Breast epithelium (tissue), 4 donors: ENCODE results near the gene ATP6AP2. TPM values are rescaled to one million over a fixed set of nuclear protein-coding genes. Genes with fewer than 3 reads are reported as not detected.

ENCODE experiments used
- DNase-seq, 2 donors: peaks; one replicate each; pipeline ENCODE4 v3.0.0-alpha.2; 2019; ENCODE audit warnings: low spot score in 2 of 2
- H3K27ac ChIP-seq, 2 donors: fragments of 200-600 bp; sonication (generic) in 1 of 2; one replicate each; pipeline ENCODE4 v1.5.1; 2016 to 2019; ENCODE audit warnings: mild to moderate bottlenecking in 1 of 2
- H3K27me3 ChIP-seq, 2 donors: fragments of 200-600 bp; sonication (generic) in 1 of 2; one replicate each; pipeline versions ENCODE4 v1.5.1 to v1.6.0; 2017 to 2019; ENCODE audit warnings: control low read depth in 1 of 2, mild to moderate bottlenecking in 1 of 2
- H3K36me3 ChIP-seq: fragments of 200-600 bp; one replicate; pipeline ENCODE4 v1.5.1; 2019
- H3K4me1 ChIP-seq, 2 donors: fragments of 200-600 bp; sonication (generic); one replicate each; pipeline ENCODE4 v1.5.1; 2016 to 2019; ENCODE audit warnings: control low read depth in 1 of 2
- H3K4me3 ChIP-seq, 3 donors: fragments of 200-600 bp; sonication (generic); 1 replicate in 2 of 3; 2 replicates in 1 of 3; pipeline ENCODE4 v1.5.1; 2016 to 2019; ENCODE audit warnings: mild to moderate bottlenecking in 3 of 3, moderate library complexity in 2 of 3
- H3K9me3 ChIP-seq, 2 donors: fragments of 200-600 bp; sonication (generic) in 1 of 2; one replicate each; pipeline ENCODE4 v1.5.1; 2016 to 2019; ENCODE audit warnings: control low read depth in 1 of 2
- CTCF ChIP-seq, 3 donors: fragments of 450-650 bp; IDR thresholded peaks; one replicate each; pipeline ENCODE4 v1.5.1; 2016 to 2017; ENCODE audit warnings: antibody characterized with exemption in 3 of 3, mild to moderate bottlenecking in 3 of 3, moderate library complexity in 3 of 3
- POLR2A ChIP-seq: fragments of 450-650 bp; IDR thresholded peaks from one replicate; pipeline ENCODE4 v1.6.1; 2016; ENCODE audit warnings: antibody characterized with exemption, mild to moderate bottlenecking, moderate library complexity
- POLR2AphosphoS5 ChIP-seq, 3 donors: sonication (generic); formaldehyde crosslinking; IDR thresholded peaks; one replicate each; pipeline ENCODE4 v1.6.1; 2017; ENCODE audit warnings: antibody characterized with exemption in 3 of 3
- intact Hi-C: fragments of 100-400 bp; cut with DNase I; formaldehyde crosslinking; loops from one replicate; pipeline ENCODE4 v1.15.1; 2023; ENCODE audit warnings: low total_unique reads
- total RNA-seq, 3 donors: library from RNA; depleted of rRNA; stranded (reverse); fragments of >200 nt; gene quantifications; one replicate each; pipeline ENCODE4 v1.1.0, GENCODE V29; 2016

ATP6AP2 gene
- total RNA-seq, 3 donors from 2014 or later = 85.2 to 129 (median 103) TPM

DNA sequence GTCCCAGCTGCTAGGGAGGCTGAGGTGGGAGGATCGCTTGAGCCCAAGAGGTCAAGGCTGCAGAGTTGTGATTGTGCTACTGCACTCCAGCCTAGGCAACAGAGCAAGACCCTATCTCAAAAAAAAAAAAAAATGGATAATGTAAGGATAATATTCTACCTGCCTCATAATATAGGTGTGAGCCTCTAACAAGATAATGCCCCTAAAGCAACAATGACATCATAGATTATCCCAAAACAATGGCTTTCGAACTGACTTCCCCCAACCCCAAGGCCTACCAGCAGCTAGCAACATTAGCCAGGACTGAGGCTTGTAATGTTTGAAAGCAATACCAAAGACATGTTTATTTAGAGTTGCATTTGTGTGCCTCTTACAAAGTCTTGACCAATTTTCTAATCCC lies 33.9 kb upstream of the ATP6AP2 start:
- intact Hi-C loops = no loop called here
- H3K27me3 ChIP-seq = peaks cover 0 to 36% of the 10 kb centered on the region in 2 donors

GRCh38 chrX:40550066-40550465 lies 30.7 kb upstream of the ATP6AP2 start:
- H3K27me3 ChIP-seq = peaks cover 0 to 50% of the 10 kb centered on the region in 2 donors

More for the DNA sequence above, 33.9 kb upstream of the ATP6AP2 start:
- no peak for TF ChIP-seq CTCF (IDR thresholded peaks at IDR 0.05)
- no peak for TF ChIP-seq POLR2AphosphoS5 (IDR thresholded peaks at IDR 0.05)
- TF ChIP-seq POLR2A = no peak
- no peak for DNase-seq
- Histone ChIP-seq H3K4me3 (no peak overlapping the region), H3K27ac (no peak overlapping the region), H3K36me3 (no peaks in the 10 kb centered on the region), H3K4me1 (no peaks in the 10 kb centered on the region), H3K9me3 (no peaks in the 10 kb centered on the region)

DNA sequence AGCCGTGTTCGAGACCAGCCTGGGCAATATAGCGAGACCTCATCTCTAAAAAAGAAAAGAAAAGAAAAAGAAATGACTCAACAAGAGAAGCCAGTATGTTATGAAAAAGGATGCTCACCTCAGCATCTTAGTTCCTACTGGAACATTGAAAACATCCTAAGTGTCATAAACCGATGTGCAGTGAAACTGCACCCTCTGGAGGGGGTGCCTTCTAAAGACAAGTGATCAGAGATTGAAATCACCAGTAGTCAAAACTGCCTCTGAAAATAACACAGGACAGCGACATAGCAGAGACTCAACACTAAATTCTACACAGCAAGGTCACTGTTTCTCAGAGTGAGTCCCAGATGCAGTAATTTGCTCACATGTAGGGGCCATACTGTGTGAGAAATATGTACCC lies 28.0 kb upstream of the ATP6AP2 start:
- no peaks in the 10 kb centered on the region for H3K9me3 ChIP-seq

More at GRCh38 chrX:40550066-40550465, 30.7 kb upstream of the ATP6AP2 start:
- TF ChIP-seq POLR2A (no peak), CTCF (IDR thresholded peaks at IDR 0.05) (no peak), POLR2AphosphoS5 (IDR thresholded peaks at IDR 0.05) (no peak)
- H3K4me1 ChIP-seq = no peaks in the 10 kb centered on the region
- no peak for DNase-seq
- intact Hi-C loops = no loop called here
- H3K27ac ChIP-seq = no peak overlapping the region
- no peak overlapping the region for H3K4me3 ChIP-seq
- no peaks in the 10 kb centered on the region for H3K9me3 ChIP-seq
- no peaks in the 10 kb centered on the region for H3K36me3 ChIP-seq

GRCh38 chrX:40558590-40558989 lies 22.2 kb upstream of the ATP6AP2 start:
- H3K9me3 ChIP-seq = no peaks in the 10 kb centered on the region
- intact Hi-C loops = no loop called here
- DNase-seq = no peak
- TF ChIP-seq CTCF (IDR thresholded peaks at IDR 0.05) = no peak
- no peak for TF ChIP-seq POLR2A
- no peak for TF ChIP-seq POLR2AphosphoS5 (IDR thresholded peaks at IDR 0.05)
- H3K4me3 ChIP-seq = no peak overlapping the region
- H3K36me3 ChIP-seq = no peaks in the 10 kb centered on the region
- H3K27ac ChIP-seq = no peak overlapping the region
- no peaks in the 10 kb centered on the region for H3K4me1 ChIP-seq
- H3K27me3 ChIP-seq = peaks cover 0 to 71% of the 10 kb centered on the region in 2 donors

More for the DNA sequence above, 28.0 kb upstream of the ATP6AP2 start:
- Histone ChIP-seq H3K4me3 (no peak overlapping the region), H3K36me3 (no peaks in the 10 kb centered on the region), H3K27me3 (peaks cover 0 to 49% of the 10 kb centered on the region in 2 donors), H3K27ac (no peak overlapping the region), H3K4me1 (no peaks in the 10 kb centered on the region)
- intact Hi-C loops = no loop called here
- TF ChIP-seq POLR2A (no peak), CTCF (IDR thresholded peaks at IDR 0.05) (no peak), POLR2AphosphoS5 (IDR thresholded peaks at IDR 0.05) (no peak)
- no peak for DNase-seq

GRCh38 chrX:40563784-40564183 lies 17.0 kb upstream of the ATP6AP2 start:
- no peaks in the 10 kb centered on the region for H3K9me3 ChIP-seq
- no peak overlapping the region for H3K4me3 ChIP-seq
- TF ChIP-seq CTCF (IDR thresholded peaks at IDR 0.05) = no peak
- TF ChIP-seq POLR2AphosphoS5 (IDR thresholded peaks at IDR 0.05) = no peak
- TF ChIP-seq POLR2A = no peak
- no peak overlapping the region for H3K27ac ChIP-seq
- H3K4me1 ChIP-seq = no peaks in the 10 kb centered on the region
- H3K36me3 ChIP-seq = no peaks in the 10 kb centered on the region
- intact Hi-C loops = no loop called here
- no peak for DNase-seq
- H3K27me3 ChIP-seq = peaks cover 0 to 81% of the 10 kb centered on the region in 2 donors
